HG03060 (cell line): ENCODE data around the gene SPPL2C.

Experiments used
- ATAC-seq: cut with Tn5 transposase; IDR thresholded peaks from one replicate; pipeline ENCODE4 v1.9.1; 2021; ENCODE audit warnings: low read depth, moderate number of reproducible peaks; ENCODE audit not compliant: unreplicated experiment

The SPPL2C gene

DNA sequence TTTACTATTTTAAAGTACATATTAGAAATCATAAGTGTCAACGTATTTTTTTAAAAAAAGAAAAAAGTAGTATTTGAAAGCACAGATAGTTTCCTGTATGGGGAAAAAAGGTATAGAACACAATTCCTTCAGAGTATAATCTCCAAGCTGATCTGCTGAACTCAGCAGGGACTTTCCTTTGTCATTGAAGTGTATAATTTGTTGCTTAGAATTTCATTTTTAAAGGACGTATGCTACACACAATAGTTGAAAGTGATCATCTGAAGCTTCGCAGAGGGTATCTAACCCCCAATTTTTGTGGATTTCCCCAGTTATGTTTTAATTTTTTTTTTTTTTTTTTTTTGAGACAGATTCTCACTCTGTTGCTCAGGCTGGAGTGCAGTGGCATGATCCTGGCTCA lies 29.5 kb downstream of the SPPL2C start:
- no peak for ATAC-seq

DNA sequence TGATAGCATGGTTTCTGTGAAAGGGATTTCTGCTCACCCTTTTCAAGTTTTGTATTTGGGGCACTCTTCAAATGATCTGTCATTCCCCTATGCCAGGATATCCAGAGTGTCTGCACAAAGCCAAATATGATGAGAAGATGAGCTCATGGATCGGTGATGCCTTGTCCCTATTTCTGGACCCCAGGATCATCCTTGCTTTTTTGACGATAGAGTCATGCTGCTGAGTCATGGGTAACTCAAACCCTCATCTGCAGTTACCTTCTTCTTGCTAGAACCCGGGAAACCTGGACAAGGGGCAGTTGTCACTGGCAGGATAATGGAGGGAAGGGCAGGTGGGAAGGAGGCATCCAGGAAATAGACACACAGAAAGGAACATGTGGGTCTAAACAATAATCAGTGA lies 31.9 kb downstream of the SPPL2C start:
- ATAC-seq, result no peak

DNA sequence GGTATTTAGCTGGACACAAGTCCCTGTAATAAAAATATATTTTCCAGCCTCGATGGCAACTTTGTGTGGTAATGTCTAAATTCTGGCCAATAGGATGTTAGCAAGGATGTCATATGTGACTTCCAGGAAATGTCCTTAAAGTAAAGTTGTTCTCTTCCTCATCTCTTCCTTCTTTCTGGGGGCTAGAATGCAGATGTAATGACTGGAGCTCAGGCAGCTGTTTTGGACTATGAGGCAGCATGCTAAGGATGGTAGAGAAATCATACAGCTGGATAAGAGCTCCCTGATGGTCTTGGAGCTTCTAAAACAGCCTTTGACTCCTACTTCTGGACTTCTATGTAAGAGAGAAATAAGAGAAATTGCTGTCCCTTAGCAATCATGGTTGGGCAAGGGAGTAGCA lies 32.8 kb downstream of the SPPL2C start:
- no peak for ATAC-seq

GRCh38 chr17:45883063-45883462 lies 38.4 kb downstream of the SPPL2C start:
- no peak for ATAC-seq

DNA sequence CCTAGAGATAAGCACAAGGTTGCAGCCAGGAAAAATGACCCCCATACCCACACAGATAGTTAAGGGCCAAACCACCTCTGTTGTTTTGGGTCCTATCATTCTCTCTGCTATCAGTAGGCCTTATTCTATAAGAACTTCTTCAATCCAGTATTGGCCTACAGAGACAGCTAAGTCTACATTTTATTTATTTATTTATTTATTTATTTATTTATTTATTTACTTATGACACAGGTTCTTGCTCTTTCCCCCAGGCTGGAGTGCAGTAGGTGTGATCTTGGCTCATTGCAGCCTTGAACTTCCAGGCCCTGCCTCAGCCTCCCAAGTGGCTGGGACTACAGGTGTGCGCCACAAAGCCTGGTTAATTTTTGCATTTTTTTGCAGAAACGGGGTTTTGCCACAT lies 42.2 kb downstream of the SPPL2C start:
- ATAC-seq, result no peak

DNA sequence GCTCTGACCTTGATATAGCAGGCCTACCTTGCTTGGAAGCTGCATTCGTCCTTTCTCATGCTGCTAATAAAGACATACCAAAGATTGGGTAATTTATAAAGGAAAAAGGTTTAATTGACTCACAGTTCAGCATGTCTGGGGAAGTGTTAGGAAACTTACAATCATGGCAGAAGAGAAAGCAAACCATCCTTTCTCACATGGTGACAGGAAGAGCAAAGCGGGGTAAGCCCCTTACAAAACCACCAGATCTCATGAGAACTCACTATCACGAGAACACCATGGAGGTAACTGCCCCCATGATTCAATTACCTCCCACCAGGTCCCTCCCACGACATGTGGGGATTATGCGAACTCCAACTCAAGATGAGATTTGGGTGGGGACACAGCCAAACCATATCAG lies 43.7 kb downstream of the SPPL2C start:
- no peak for ATAC-seq

DNA sequence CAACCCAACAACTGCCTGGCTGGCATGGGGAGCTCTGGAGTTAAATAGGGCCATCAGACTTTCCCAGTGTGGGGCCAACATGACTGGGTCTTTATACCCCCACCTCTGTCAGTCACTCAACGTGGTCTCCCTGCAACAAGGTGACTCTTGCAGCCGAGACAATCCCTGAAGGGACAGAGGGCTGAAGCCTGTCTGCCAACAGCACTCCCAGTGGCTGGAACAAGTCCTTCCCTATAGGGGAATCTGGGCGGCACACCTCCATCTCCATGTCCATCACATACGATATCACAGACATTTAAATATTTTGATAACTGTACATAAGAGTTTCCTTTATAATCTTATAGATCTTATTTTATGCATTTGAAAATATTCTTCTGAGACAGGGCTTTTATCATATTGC lies 44.9 kb downstream of the SPPL2C start:
- no peak for ATAC-seq

DNA sequence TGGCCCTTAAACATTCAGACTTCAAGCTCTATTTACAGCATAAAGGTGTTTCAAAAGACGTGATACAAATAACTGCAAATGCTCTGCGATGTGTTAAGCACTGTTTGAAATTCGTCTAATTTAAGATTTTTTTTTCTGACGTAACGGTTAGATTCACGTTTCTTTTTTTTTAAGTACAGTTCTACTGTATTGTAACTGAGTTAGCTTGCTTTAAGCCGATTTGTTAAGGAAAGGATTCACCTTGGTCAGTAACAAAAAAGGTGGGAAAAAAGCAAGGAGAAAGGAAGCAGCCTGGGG lies 49.0 kb downstream of the SPPL2C start:
- ATAC-seq, result no peak

- no peak for ATAC-seq
These were observed 49.5 kb downstream of the SPPL2C start, which contains the start of gene MAPT for GRCh38 chr17:45894022-45894784. Gene MAPT, plus strand, starts transcription at chr17:45894554. Its CDS starts 67,784 bp downstream, at chr17:45962338.

DNA sequence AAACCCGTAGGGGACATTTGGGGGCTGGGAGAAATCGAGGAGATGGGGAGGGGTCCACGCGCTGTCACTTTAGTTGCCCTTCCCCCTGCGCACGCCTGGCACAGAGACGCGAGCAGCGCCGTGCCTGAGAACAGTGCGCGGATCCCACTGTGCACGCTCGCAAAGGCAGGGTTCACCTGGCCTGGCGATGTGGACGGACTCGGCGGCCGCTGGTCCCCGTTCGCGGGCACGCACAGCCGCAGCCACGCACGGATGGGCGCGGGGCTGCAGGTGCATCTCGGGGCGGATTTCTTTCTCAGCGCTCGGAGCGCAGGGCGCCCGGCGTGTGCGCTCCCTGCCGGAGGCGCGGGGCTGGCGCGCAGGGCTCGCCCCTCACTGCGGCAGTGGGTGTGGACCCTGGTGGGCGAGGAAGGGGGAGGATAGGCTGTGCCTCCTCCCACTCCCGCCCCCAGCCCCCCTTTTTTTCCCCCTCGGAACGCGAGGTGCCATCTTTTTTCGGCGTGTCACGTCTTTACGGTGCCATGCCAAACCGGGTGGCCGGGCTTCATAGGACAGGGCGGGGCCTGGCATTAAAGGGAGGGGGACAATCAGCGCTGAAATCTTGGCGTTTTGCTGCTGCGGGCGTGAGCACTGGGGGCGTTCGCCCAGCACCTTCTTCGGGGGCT lies 50.8 kb downstream of the SPPL2C start:
- no peak for ATAC-seq

DNA sequence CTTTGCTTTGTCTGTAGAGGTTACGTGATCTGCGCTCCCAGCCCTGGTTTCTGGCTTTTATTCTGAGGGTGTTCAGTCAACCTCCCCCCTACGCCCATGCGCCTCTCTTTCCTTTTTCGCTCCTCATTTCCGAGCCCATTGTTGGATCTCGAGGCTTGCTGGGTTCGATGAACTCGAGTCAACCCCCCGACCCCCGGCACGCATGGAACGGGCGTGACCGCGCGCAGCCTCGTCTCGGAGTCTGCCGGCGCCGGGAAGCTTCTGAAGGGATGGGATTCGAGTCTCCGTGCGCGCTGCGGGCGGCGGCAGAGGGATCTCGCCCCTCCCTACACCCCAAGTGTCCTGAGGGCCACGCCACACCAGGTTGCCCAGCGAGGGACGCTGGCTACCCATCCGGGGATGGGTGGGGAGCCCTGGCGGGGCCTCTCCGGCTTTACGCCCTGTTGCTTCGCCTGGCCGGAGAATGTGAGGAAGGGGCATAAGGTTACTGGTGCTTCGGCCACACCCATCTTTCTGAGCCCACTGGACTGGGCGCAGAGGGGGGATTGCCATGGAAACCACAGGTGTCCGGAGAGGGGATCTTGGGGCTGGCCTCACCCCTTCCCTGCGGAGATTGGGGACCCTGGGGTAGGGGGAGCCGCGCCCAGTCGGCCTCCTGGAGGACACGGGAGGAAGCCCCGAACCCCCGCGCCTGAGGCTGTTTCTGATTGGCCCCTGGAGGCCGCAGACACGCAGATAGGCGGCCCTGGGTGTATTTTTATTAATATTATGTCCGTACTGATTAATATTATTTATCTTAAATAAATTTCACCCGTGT lies 51.5 kb downstream of the SPPL2C start:
- ATAC-seq, result no peak
